ENCODE results near the gene LEAP2.

DNA sequence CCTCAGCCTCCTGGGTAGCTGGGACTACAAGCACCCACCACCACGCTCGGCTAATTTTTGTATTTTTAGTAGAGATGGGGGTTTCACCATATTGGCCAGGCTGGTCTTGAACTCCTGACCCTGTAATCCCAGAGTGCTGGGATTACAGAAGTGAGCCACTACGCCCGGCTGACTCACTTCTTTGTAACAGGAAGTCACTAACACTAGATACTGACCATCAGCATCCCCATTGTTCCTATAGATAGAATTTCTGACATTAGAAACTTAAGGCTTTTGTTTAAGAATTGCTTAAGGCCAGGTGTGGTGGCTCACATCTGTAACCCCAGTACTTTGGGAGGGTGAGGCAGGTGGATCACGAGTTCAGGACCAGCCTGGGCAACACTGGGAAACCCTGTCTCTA lies 42.2 kb downstream of the LEAP2 start:
- TF ChIP-seq, protein P1, sequence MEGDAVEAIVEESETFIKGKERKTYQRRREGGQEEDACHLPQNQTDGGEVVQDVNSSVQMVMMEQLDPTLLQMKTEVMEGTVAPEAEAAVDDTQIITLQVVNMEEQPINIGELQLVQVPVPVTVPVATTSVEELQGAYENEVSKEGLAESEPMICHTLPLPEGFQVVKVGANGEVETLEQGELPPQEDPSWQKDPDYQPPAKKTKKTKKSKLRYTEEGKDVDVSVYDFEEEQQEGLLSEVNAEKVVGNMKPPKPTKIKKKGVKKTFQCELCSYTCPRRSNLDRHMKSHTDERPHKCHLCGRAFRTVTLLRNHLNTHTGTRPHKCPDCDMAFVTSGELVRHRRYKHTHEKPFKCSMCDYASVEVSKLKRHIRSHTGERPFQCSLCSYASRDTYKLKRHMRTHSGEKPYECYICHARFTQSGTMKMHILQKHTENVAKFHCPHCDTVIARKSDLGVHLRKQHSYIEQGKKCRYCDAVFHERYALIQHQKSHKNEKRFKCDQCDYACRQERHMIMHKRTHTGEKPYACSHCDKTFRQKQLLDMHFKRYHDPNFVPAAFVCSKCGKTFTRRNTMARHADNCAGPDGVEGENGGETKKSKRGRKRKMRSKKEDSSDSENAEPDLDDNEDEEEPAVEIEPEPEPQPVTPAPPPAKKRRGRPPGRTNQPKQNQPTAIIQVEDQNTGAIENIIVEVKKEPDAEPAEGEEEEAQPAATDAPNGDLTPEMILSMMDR (IDR thresholded peaks at IDR 0.05): no peak
- TF ChIP-seq POLR2A (IDR thresholded peaks at IDR 0.05) (no peak), POLR2AphosphoS5 (IDR thresholded peaks at IDR 0.05; ENCODE audit: insufficient read depth in 1 of 2, low read depth in 1 of 2) (no peak)

Measured in vagina (tissue), 2 donors.